Colon (tissue), 2 donors: ENCODE measurements around the gene PODN.

Experiments
- FAIRE-seq: peaks from 2 replicates; lab custom pipeline; 2012; peaks lifted over from hg19 to GRCh38; lab: Jason Lieb, UNC
- donor health status: control.
- donor health status: control.

PODN gene

GRCh38 chr1:53114581-53115400 is 52.8 kb downstream of the PODN start:
- FAIRE-seq: no peak

DNA sequence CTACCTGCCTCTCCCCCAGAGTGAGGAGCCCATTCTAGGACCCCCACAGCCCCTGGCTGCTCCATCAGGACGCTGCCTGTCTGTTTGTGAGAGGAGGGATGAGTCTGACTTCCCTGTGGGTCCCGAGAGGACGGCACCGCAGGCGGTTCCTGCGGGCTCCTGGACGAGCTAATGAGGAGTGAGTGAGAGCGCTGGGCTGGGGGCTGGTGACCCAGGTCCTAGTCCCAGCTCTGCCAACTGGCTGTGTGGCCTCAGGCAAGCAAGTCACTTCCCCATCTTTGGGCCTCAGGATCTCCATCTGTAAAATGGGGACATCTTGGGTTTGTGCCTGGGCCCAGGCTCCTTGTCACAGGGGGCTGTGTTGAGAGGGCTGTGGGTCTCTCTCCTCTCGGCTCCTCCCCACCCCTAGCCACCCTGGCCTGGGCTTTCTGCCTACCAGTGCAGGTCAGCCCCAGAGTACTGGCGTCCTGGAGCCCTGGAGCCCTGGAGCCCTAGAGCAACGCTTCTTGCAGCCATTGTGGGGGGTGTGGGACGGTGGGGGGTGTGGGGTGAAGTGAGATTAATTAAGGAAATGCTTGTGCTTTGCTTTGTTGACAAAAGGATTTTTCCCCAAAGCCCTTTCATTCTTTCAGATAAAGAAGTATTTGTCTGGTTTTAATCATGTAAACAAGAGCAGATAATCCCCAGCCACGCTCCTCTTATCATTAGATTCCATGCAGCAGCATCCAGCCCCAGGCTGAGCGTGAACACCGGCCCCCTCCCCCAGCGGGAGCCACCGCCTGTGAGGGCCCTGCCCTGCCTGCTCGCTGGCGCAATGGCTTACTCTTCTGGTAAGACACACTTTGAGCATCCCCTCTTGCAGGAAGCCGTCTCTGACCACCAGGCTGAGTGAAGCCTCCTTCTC is 53.6 kb downstream of the PODN start:
- FAIRE-seq: no peak

- no peak for FAIRE-seq
These were observed 54.3 kb downstream of the PODN start for GRCh38 chr1:53116307-53116810.

GRCh38 chr1:53116933-53117600 is 55.1 kb downstream of the PODN start:
- FAIRE-seq: no peak

DNA sequence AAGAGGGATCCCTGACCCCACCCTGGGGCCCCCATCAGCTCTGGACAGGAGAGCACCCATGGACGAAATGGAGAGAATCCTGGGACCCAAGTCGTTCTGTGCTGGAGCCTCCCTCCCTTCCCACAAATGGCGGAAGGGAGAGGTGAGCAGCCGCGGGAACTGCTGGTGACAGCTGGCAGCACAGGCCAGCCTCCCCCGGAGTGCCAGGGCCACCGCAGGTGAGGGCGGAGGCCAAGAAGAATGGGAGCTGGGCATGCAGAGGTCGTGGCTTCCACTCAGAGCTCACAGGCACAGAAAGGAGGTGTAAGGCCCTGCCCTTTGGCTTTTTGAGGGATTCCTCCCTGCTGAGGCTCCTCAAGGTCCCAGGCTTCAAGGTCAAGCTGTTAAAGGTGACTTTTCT is 55.8 kb downstream of the PODN start:
- FAIRE-seq: no peak

- FAIRE-seq: no peak
These were observed 58.6 kb downstream of the PODN start for GRCh38 chr1:53120659-53121058.

GRCh38 chr1:53121319-53122172 is 59.5 kb downstream of the PODN start:
- FAIRE-seq: no peak

DNA sequence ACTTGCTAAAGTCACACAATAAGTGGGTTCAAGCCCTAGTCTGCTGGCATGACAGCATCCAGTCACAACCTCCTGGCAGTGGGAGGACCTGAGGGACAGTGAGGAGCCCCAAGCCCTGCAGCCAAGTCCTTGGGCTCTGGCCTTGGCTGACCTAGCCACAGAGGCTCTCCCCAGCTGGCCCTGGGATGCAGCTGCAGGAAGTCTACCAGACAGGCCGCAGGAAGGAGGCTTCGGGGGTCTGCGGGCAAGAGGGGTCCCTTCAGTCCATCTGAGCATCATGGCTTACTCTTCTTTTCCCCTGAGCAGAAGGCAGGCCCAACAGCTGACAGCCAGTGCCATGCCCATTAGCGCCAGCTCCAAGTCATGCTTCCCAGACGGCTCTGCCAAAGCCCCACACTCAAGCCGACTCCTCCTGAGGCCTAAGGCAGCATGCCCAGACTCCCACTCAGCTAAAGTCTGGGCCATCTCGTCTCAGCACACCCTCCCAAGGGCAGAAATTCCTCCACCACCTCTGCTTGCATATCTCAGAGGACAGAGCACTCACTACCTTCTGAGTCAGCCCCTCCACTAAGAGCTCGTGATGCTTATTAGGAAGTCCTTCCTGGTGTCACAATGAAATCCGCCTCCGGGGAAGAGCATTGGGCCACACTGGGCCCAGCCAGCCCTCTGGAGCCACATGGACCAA is 60.3 kb downstream of the PODN start:
- no peak for FAIRE-seq

GRCh38 chr1:53122961-53123413 is 61.0 kb downstream of the PODN start:
- FAIRE-seq: no peak

GRCh38 chr1:53123453-53124140 is 61.6 kb downstream of the PODN start:
- FAIRE-seq: no peak

DNA sequence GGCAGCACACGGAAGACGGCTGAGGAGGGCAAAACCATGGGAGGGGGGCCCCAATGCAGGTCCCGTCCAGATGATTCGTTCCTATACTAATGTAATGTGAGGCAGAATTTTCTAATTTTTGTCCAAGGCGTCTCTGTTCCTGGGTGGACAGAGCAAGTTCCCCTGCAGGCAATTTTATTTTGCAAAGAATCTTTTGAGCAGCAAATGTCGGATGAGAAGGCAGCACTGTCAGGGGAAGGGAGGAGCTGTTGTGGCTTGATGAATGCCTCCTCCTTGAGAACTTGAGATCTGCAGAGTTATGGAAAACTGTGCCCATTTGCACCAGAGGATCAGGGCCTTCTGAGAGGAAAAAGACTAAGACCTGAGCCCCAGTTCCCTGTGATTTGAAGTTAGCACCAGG is 63.1 kb downstream of the PODN start:
- FAIRE-seq: no peak

DNA sequence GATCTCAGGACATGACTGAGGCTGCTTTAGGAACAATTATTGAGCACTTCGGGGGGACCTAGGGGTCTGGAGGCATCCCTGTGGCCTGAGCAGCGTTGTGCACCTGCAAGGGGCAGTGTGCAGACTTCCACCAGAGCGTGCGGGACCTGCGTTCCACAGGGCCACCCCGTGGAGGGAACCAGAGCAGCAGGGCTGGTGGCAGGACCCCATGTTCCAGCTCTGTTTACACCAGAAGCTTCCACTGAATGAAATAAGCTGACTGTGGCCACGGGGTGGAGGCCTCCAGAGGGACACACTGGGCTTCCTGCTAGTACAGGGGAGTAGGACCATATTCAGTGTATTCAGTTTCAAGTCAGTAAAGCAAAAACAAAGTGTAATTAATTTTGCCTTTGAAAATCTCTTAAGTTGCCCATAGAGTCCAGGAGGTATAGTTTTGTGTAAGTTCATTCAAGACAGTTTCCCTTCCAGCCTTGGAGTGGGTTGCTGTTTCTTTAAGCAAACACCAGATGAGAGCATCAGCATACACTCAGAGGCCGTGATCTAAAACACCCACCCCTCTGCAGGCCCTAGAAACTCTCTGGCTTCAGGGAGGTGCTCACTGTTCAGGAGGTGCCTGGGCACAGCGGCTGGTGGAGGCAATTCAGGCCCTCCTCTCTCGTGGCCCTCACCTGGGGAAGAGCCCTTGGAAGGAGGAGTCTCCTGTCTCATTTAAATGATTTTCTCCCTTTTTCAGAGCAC is 63.8 kb downstream of the PODN start:
- no peak for FAIRE-seq

DNA sequence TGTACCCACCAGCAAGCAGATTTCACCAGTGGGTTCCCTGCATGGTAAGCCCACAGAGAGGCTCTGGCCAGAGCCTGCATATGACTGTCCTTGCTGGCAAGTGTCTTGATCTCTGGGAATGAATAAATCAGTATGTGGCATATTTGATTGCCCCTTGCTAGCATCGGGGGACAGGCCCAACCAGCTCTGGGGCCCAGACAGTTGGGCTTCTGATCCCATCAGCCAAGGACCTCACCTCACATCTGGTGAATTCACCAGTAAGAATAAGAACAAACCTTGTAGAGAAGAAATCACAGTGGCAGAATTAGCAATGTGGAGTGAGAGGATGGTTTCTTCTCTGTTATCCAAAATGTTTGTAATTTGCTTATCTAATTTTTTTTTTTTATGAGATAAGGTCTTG is 64.5 kb downstream of the PODN start:
- FAIRE-seq: no peak

- FAIRE-seq: no peak
These were observed 65.5 kb downstream of the PODN start for GRCh38 chr1:53127546-53127945.

DNA sequence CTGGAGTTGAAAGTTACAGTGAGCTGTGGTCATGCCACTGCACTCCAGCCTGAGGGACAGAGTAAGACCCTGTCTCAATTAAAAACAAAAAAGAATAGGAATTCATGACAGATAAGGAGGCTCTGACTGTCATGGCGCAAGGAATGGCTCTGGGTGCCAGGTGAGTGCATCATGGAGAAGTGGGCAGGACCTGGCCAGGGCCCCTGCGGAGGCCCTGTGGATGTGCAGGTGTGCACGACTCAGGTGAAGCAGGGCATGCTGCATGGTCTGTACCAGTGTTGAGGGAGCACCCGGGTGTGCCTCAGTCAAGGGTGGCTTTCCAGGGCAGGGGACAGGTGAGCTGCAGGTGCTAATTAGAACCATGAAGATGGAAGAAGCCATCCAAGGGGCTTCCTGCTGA is 66.4 kb downstream of the PODN start:
- no peak for FAIRE-seq

DNA sequence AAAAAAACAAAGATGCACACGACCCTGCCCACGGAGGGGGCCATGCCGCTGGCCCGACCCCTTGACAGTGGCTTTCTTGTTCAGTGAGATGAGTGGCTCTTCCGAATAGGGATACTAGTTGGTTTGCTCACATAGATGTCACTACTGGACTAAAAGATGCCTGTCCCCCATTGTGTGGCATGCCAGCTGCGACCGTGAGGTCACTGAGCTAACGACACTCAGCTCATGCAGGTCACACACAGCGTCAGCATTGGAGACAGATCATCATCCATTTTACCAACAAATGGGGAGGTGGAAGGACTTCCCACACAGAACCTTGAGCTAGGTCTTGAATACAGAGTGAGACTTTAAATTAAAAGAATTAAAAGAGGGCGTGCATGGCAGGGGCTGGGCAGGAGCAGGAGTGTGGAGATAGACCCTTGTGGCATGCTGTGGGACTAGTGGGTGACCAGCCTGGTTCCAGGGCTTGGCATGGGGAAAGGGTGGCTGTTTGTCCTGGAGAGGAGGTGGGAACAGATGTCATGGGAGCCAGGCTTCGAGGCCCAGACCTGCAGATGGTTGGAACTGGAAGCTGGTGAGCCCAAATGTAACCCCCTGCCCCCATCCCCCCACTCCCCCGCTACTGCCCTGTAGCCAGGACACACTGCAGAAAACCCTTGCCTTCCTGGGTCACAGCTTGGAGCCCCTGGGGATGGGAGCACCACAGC is 68.0 kb downstream of the PODN start:
- FAIRE-seq: no peak

- FAIRE-seq: no peak
These were observed 68.5 kb downstream of the PODN start for GRCh38 chr1:53130598-53130877.

GRCh38 chr1:53130878-53131589 is 69.0 kb downstream of the PODN start:
- no peak for FAIRE-seq

GRCh38 chr1:53131590-53131938 is 69.6 kb downstream of the PODN start:
- no peak for FAIRE-seq
